K562 (cell line): ENCODE measurements around the gene BAD. TPM values are rescaled to one million over a fixed set of nuclear protein-coding genes. Genes with fewer than 3 reads are reported as not detected.

ENCODE experiments used
- CREB1 ChIP-seq, 2 experiments: sonication (generic) in 1 of 2; formaldehyde crosslinking in 1 of 2; IDR thresholded peaks; 2 replicates each; pipeline versions ENCODE4 v1.6.1 to v1.8.0; 2012 to 2022; ENCODE audit warnings: inconsistent platforms in 1 of 2, mild to moderate bottlenecking in 1 of 2, missing genetic modification reagents in 1 of 2, moderate library complexity in 1 of 2
- CSDE1 ChIP-seq, 2 experiments: fragments of 450-650 bp; IDR thresholded peaks; 2 replicates each; pipeline ENCODE4 v1.6.1; 2016; ENCODE audit warnings: mild to moderate bottlenecking in 1 of 2
- CTBP1 ChIP-seq: fragments of 450-650 bp; IDR thresholded peaks from 2 replicates; pipeline ENCODE4 v1.6.1; 2016; ENCODE audit warnings: borderline replicate concordance
- DDX20 ChIP-seq: fragments of 450-650 bp; IDR thresholded peaks from 2 replicates; pipeline ENCODE4 v1.6.1; 2016; ENCODE audit warnings: missing genetic modification characterization, low read depth, mild to moderate bottlenecking, missing compliant biosample characterization, moderate library complexity
- EGR1 ChIP-seq: fragments of 450-650 bp; conservative IDR thresholded peaks from 2 replicates; pipeline ENCODE4 v1.6.1; 2017; ENCODE audit warnings: mild to moderate bottlenecking
- ELF1 ChIP-seq: fragments of 200-800 bp; sonication (Bioruptor generic); IDR thresholded peaks from 2 replicates; pipeline ENCODE4 v1.6.1; 2016; ENCODE audit warnings: missing genetic modification characterization, missing compliant biosample characterization
- ELF2 ChIP-seq: fragments of 250-450 bp; sonication (Bioruptor Pico); IDR thresholded peaks from 2 replicates; pipeline ENCODE4 v1.5.0; 2021; ENCODE audit warnings: mild to moderate bottlenecking
- GTF2E2 ChIP-seq: fragments of 200-800 bp; sonication (Bioruptor generic); IDR thresholded peaks from 2 replicates; pipeline ENCODE4 v1.6.1; 2016; ENCODE audit warnings: missing genetic modification characterization, missing compliant biosample characterization
- HDAC1 ChIP-seq, 2 experiments: fragments of 450-650 bp; IDR thresholded peaks; 2 replicates each; pipeline ENCODE4 v1.6.1; 2016 to 2017; ENCODE audit warnings: inconsistent platforms in 1 of 2, mild to moderate bottlenecking in 1 of 2, moderate library complexity in 1 of 2
- HDAC2 ChIP-seq: fragments of 450-650 bp; IDR thresholded peaks from 2 replicates; pipeline ENCODE4 v1.6.1; 2016; ENCODE audit warnings: mild to moderate bottlenecking
- HINFP ChIP-seq: fragments of 450-650 bp; conservative IDR thresholded peaks from 2 replicates; pipeline ENCODE4 v1.6.1; 2016; ENCODE audit warnings: missing genetic modification characterization, low read depth, mild to moderate bottlenecking, control low read depth, missing compliant biosample characterization
- HNRNPH1 ChIP-seq: fragments of 200-400 bp; formaldehyde crosslinking; optimal IDR thresholded peaks from 2 replicates; pipeline ENCODE3; 2017; ENCODE audit warnings: low read depth, mild to moderate bottlenecking, low read length, moderate library complexity
- HNRNPK ChIP-seq: fragments of 200-400 bp; formaldehyde crosslinking; IDR thresholded peaks from one replicate; pipeline ENCODE4 v1.6.1; 2018; ENCODE audit warnings: mild to moderate bottlenecking, low read depth, low read length; ENCODE audit not compliant: poor library complexity, severe bottlenecking
- HSF4 ChIP-seq: fragments of 250-450 bp; sonication (Bioruptor Pico); IDR thresholded peaks from 2 replicates; pipeline ENCODE4 v2.1.2; 2022; ENCODE audit warnings: mild to moderate bottlenecking, moderate library complexity, borderline replicate concordance
- MAZ ChIP-seq, 2 experiments: fragments of 450-650 bp in 1 of 2; sonication (generic) in 1 of 2; formaldehyde crosslinking; IDR thresholded peaks in 1 of 2; conservative IDR thresholded peaks in 1 of 2; 2 replicates each; pipeline versions ENCODE4 v1.4.0 to v1.5.0; 2020; ENCODE audit warnings: mild to moderate bottlenecking in 1 of 2, missing genetic modification reagents in 1 of 2
- MCM3 ChIP-seq: fragments of 450-650 bp; IDR thresholded peaks from 2 replicates; pipeline ENCODE4 v1.6.1; 2016
- NR2F6 ChIP-seq: fragments of 450-650 bp; formaldehyde crosslinking; IDR thresholded peaks from 2 replicates; pipeline ENCODE4 v1.4.0; 2020; ENCODE audit warnings: mild to moderate bottlenecking
- PHF21A ChIP-seq: fragments of 450-650 bp; IDR thresholded peaks from 2 replicates; pipeline ENCODE4 v1.6.1; 2017; ENCODE audit warnings: low read depth, borderline replicate concordance
- PPARD ChIP-seq: fragments of 250-450 bp; sonication (Bioruptor Pico); IDR thresholded peaks from 2 replicates; pipeline ENCODE4 v1.8.0; 2022; ENCODE audit warnings: inconsistent platforms, mild to moderate bottlenecking, moderate library complexity
- RB1 ChIP-seq: fragments of 450-650 bp; IDR thresholded peaks from 2 replicates; pipeline ENCODE4 v1.6.1; 2017; ENCODE audit warnings: low read depth, mild to moderate bottlenecking
- SAFB2 ChIP-seq: fragments of 200-400 bp; formaldehyde crosslinking; IDR thresholded peaks from 2 replicates; pipeline ENCODE4 v1.6.1; 2018; ENCODE audit warnings: borderline replicate concordance, low read length, low read depth, moderate library complexity; ENCODE audit not compliant: severe bottlenecking
- SIN3B ChIP-seq: fragments of 450-650 bp; IDR thresholded peaks from 2 replicates; pipeline ENCODE4 v1.6.1; 2017; ENCODE audit warnings: low read depth, mild to moderate bottlenecking, moderate library complexity
- TBP ChIP-seq: optimal IDR thresholded peaks from 2 replicates; pipeline ENCODE3; 2011; ENCODE audit warnings: low read depth, low read length, improper control_type of control experiment
- U2AF1 ChIP-seq: fragments of 200-400 bp; formaldehyde crosslinking; optimal IDR thresholded peaks from 2 replicates; pipeline ENCODE3; 2017; ENCODE audit warnings: mild to moderate bottlenecking, low read depth, low read length, moderate library complexity
- ZBED1 ChIP-seq: IDR thresholded peaks from 2 replicates; pipeline ENCODE4 v1.6.1; 2014
- ZBTB1 ChIP-seq: sonication (generic); formaldehyde crosslinking; IDR thresholded peaks from 2 replicates; pipeline ENCODE4 v1.8.1; 2023; ENCODE audit warnings: missing genetic modification reagents, low read depth, mild to moderate bottlenecking, borderline replicate concordance
- ZNF232 ChIP-seq: sonication (generic); formaldehyde crosslinking; IDR thresholded peaks from 2 replicates; pipeline ENCODE4 v1.8.0; 2022; ENCODE audit warnings: mild to moderate bottlenecking, missing genetic modification reagents
- ZNF695 ChIP-seq: fragments of 450-650 bp; formaldehyde crosslinking; IDR thresholded peaks from 2 replicates; pipeline ENCODE4 v1.4.0; 2020; ENCODE audit warnings: mild to moderate bottlenecking, moderate library complexity
- polyA plus RNA-seq, 8 experiments: library from polyadenylated mRNA; depleted of rRNA in 4 of 8; stranded (reverse) in 5 of 8; unstranded in 3 of 8; fragments of >200 nt; fragmentation: Nextera tagmentation in 2 of 8; fragmentation: Illumina TruSeq in 1 of 8; extraction: Ambion mirVana in 2 of 8; extraction: Trizol in 1 of 8; gene quantifications; 2 replicates each; pipeline versions ENCODE4 v1.2.1 to v1.2.3, GENCODE V29; 2011 to 2014; ENCODE audit warnings: inconsistent platforms in 1 of 8, missing spikeins in 1 of 8
- total RNA-seq, 7 experiments: library from RNA; depleted of rRNA in 6 of 7; stranded (reverse); fragments of >200 nt in 6 of 7; fragmentation: Illumina TruSeq in 2 of 7; extraction: Trizol in 2 of 7; gene quantifications; 2 replicates each; pipeline versions ENCODE4 v1.2.1 to v1.2.3, GENCODE V29; 2011 to 2021; ENCODE audit warnings: low replicate concordance in 1 of 7
- TF ChIP-seq, protein P1 (sequence below): fragments of 250-450 bp; sonication (Bioruptor Pico); IDR thresholded peaks from 2 replicates; pipeline ENCODE4 v1.4.0; 2020; ENCODE audit warnings: mild to moderate bottlenecking, moderate library complexity

Gene BAD
- total and polyA plus RNA-seq, 9 of the 15 experiments (the other 6 are each of a cell fraction or from before 2014, with no cell fraction given), result 0.61 to 45.6 (median 11.8) TPM

GRCh38 chr11:64305075-64305690 lies 20.7 kb upstream of the BAD start, which contains the start of gene ESRRA (continued):
- peak; percentile 72 for TF ChIP-seq HNRNPK
- TF ChIP-seq ELF2 (CRISPR knock-in tag), result no peak
- TF ChIP-seq HNRNPH1, result no peak
- no peak for TF ChIP-seq HINFP (tag)
- TF ChIP-seq DDX20 (tag), result no peak
- TF ChIP-seq, protein P1, sequence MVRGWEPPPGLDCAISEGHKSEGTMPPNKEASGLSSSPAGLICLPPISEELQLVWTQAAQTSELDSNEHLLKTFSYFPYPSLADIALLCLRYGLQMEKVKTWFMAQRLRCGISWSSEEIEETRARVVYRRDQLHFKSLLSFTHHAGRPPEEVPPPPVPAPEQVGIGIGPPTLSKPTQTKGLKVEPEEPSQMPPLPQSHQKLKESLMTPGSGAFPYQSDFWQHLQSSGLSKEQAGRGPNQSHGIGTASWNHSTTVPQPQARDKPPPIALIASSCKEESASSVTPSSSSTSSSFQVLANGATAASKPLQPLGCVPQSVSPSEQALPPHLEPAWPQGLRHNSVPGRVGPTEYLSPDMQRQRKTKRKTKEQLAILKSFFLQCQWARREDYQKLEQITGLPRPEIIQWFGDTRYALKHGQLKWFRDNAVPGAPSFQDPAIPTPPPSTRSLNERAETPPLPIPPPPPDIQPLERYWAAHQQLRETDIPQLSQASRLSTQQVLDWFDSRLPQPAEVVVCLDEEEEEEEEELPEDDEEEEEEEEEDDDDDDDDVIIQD, result no peak
- no peak for TF ChIP-seq PPARD
- peak; percentile 15; the same call in 1 of the 2 replicates for TF ChIP-seq RB1
- TF ChIP-seq ZNF695 (CRISPR knock-in tag), result no peak
- TF ChIP-seq NR2F6 (CRISPR knock-in tag), result no peak
- TF ChIP-seq PHF21A, result no peak
- no peak for TF ChIP-seq HSF4 (CRISPR knock-in tag)
- TF ChIP-seq ZNF232, result no peak
- TF ChIP-seq U2AF1, result no peak
- no peak for TF ChIP-seq ZBTB1
- TF ChIP-seq SIN3B, result 0 out of 2 replicates have a peak, but pooled peaks have one; percentile 13
- no peak for TF ChIP-seq CSDE1 (IDR thresholded peaks at IDR 0.05)
- peak; percentile 41 for TF ChIP-seq TBP
- TF ChIP-seq MCM3, result no peak
- peak; percentile 64 for TF ChIP-seq EGR1
- no peak for TF ChIP-seq HDAC2
- TF ChIP-seq ELF1 (tag), result 0 out of 2 replicates have a peak, but pooled peaks have one; percentile 34
- TF ChIP-seq HDAC1 (IDR thresholded peaks at IDR 0.05), result no peak
- TF ChIP-seq ZBED1, result no peak
- TF ChIP-seq CREB1 (IDR thresholded peaks at IDR 0.05), result peak; percentile 66; the same call in 1 of the 2 replicates
- TF ChIP-seq CREB1 (CRISPR knock-in tag; IDR thresholded peaks at IDR 0.05), result no peak
- TF ChIP-seq SAFB2, result no peak
- 0 out of 2 replicates have a peak, but pooled peaks have one; percentile 18 for TF ChIP-seq GTF2E2 (tag)
- TF ChIP-seq CTBP1, result peak; percentile 24
- peak; percentile 43 to 93 for TF ChIP-seq MAZ (CRISPR knock-in tag; conservative IDR thresholded peaks at IDR 0.05 in 1 of 2, IDR thresholded peaks at IDR 0.05 in 1 of 2)
